ENCODE results near the gene FRAT1. TPM values are rescaled to one million over a fixed set of nuclear protein-coding genes. Genes with fewer than 3 reads are reported as not detected.

FRAT1 gene
- total and polyA plus RNA-seq, 10 of the 15 experiments (the other 5 are each of a cell fraction or from before 2014, with no cell fraction given) = 0.07 to 0.73 (median 0.26) TPM

DNA sequence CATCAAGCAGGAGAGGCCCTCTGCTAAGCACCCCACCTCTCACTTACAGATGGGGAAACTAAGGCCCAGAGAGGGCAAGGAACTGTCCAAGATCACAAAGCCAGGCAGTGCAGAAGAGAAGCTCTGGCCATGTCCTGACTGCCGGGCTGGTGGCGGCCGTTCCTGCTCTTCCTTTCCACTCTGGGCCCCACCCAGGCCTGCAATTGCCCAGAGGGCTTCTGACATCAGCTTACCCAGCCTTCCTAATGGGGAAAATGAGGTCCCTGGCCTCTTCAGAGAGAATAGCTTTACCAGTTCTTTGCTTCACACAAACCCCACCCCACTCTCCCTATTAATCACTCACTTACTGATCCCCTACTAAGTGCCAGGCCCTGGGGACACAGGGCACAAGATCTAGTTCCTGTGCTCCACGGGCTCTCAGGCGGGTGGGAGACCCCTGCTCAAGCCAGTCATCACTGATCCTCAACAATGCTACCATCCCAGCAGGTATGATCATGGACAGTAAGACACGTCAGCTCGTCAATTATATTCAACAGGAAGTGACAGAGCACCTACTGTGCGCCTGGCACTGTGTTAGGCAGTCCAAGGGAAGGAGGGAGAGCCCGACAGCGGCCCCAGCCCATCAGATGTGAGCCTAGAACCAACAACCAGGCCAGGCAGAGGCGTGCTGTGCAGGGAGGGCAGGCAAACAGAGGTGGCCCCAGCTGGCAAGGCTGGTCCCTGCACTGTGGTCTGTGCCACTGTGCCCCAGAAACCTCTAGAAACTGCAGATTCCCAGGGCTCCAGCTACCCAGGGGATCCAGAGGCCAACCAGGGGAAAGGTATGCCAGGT, 41.9 kb downstream of the FRAT1 start:
- Histone ChIP-seq H3K79me2 (ENCODE audit: control insufficient read depth, insufficient read depth, low read length) (no peaks in the 10 kb centered on the region), H3K36me3 (ENCODE audit: control insufficient read depth in 2 of 2, insufficient read depth in 2 of 2, low read length in 1 of 2) (peaks cover 8 to 25% of the 10 kb centered on the region in 2 experiments; a peak in 3 of 4 replicates), H3K4me1 (ENCODE audit: control insufficient read depth, insufficient read depth, low read length) (no peaks in the 10 kb centered on the region), H2AFZ (ENCODE audit: control insufficient read depth, low read depth, low read length) (no peak overlapping the region), H3K9ac (ENCODE audit: control insufficient read depth, insufficient read depth, low read length) (no peak overlapping the region), H3K9me3 (replicated peaks; ENCODE audit: control insufficient read depth, insufficient read depth, low read length) (no peaks in the 10 kb centered on the region), H4K20me1 (ENCODE audit: control insufficient read depth, insufficient read depth) (no peaks in the 10 kb centered on the region), H3K4me3 (no peak overlapping the region), H3K27ac (ENCODE audit: control insufficient read depth, insufficient read depth) (no peak overlapping the region), H3K27me3 (replicated peaks in 1 of 2; ENCODE audit: control insufficient read depth in 2 of 2, insufficient read depth in 2 of 2, low read length in 1 of 2) (no peaks in the 10 kb centered on the region), H3K4me2 (ENCODE audit: control insufficient read depth, insufficient read depth) (no peak overlapping the region)
- no TSS peak for BruUV-seq (replicated peaks)
- in situ Hi-C loops (cut with MboI) (no loop called here), intact Hi-C loops (cut with micrococcal nuclease; ENCODE audit: unreplicated experiment) (no loop called here)
- ChIA-PET POLR2A (interaction anchor here (0.6 to 0.7 kb wide), 3 partner anchors 10 to 71 kb away, joined by 6 read pairs; no protein-coding TSS in a partner anchor), RAD21 (ENCODE audit: unreplicated experiment) (no interaction called here), CTCF (interaction anchor here (1.0 kb wide), 1 partner anchor 82 kb away, joined by 3 read pairs; no protein-coding TSS in a partner anchor), SMC1A (ENCODE audit: uncharacterized antibody, unreplicated experiment) (no interaction called here)
- ATAC-seq = no peak
- WGBS (ENCODE audit: insufficient coverage, insufficient replicate concordance, low lambda C conversion rate, missing lambda C conversion rate) = 92% methylated on average over 11 of the region's 11 CpGs
- no peak for DNase-seq (ENCODE audit: low read depth, low spot score)
- no peak for FAIRE-seq
- TF ChIP-seq KDM1A (IDR thresholded peaks at IDR 0.05; ENCODE audit: borderline replicate concordance) (no peak), NR2F1 (conservative IDR thresholded peaks at IDR 0.05) (no peak), MYC (IDR thresholded peaks at IDR 0.05; ENCODE audit: insufficient read depth, insufficient read length, insufficient replicate concordance, low read length, severe bottlenecking) (no peak), FOS (IDR thresholded peaks at IDR 0.05; ENCODE audit: borderline replicate concordance, extremely low read depth, insufficient read length) (no peak), SREBF1 (IDR thresholded peaks at IDR 0.05; ENCODE audit: low read length) (no peak), ZBED1 (IDR thresholded peaks at IDR 0.05; ENCODE audit: borderline replicate concordance) (no peak), ASH2L (IDR thresholded peaks at IDR 0.05; ENCODE audit: borderline replicate concordance, low read depth) (no peak), CHD4 (IDR thresholded peaks at IDR 0.05) (no peak), RELA (IDR thresholded peaks at IDR 0.05; ENCODE audit: borderline replicate concordance, partially characterized antibody) (no peak), RBBP5 (conservative IDR thresholded peaks at IDR 0.05) (no peak), POU2F2 (IDR thresholded peaks at IDR 0.05; ENCODE audit: borderline replicate concordance, low read depth, low read length) (no peak)
- TF ChIP-seq, protein P1, sequence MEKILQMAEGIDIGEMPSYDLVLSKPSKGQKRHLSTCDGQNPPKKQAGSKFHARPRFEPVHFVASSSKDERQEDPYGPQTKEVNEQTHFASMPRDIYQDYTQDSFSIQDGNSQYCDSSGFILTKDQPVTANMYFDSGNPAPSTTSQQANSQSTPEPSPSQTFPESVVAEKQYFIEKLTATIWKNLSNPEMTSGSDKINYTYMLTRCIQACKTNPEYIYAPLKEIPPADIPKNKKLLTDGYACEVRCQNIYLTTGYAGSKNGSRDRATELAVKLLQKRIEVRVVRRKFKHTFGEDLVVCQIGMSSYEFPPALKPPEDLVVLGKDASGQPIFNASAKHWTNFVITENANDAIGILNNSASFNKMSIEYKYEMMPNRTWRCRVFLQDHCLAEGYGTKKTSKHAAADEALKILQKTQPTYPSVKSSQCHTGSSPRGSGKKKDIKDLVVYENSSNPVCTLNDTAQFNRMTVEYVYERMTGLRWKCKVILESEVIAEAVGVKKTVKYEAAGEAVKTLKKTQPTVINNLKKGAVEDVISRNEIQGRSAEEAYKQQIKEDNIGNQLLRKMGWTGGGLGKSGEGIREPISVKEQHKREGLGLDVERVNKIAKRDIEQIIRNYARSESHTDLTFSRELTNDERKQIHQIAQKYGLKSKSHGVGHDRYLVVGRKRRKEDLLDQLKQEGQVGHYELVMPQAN (conservative IDR thresholded peaks at IDR 0.05) = no peak
- TF ChIP-seq, protein P2, sequence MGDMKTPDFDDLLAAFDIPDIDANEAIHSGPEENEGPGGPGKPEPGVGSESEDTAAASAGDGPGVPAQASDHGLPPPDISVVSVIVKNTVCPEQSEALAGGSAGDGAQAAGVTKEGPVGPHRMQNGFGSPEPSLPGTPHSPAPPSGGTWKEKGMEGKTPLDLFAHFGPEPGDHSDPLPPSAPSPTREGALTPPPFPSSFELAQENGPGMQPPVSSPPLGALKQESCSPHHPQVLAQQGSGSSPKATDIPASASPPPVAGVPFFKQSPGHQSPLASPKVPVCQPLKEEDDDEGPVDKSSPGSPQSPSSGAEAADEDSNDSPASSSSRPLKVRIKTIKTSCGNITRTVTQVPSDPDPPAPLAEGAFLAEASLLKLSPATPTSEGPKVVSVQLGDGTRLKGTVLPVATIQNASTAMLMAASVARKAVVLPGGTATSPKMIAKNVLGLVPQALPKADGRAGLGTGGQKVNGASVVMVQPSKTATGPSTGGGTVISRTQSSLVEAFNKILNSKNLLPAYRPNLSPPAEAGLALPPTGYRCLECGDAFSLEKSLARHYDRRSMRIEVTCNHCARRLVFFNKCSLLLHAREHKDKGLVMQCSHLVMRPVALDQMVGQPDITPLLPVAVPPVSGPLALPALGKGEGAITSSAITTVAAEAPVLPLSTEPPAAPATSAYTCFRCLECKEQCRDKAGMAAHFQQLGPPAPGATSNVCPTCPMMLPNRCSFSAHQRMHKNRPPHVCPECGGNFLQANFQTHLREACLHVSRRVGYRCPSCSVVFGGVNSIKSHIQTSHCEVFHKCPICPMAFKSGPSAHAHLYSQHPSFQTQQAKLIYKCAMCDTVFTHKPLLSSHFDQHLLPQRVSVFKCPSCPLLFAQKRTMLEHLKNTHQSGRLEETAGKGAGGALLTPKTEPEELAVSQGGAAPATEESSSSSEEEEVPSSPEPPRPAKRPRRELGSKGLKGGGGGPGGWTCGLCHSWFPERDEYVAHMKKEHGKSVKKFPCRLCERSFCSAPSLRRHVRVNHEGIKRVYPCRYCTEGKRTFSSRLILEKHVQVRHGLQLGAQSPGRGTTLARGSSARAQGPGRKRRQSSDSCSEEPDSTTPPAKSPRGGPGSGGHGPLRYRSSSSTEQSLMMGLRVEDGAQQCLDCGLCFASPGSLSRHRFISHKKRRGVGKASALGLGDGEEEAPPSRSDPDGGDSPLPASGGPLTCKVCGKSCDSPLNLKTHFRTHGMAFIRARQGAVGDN (IDR thresholded peaks at IDR 0.05) = no peak
